Mesendoderm (in vitro differentiated cells): ENCODE measurements around the gene OR7C1.
A peak's percentile ranks its signal among the peaks of the same experiment; 100 is the strongest.
"Not testable (repeated sequence)": the region's sequence is repeated elsewhere in the genome, so short reads cannot be mapped to it uniquely, and the experiment has no call there.

Experiments
- DNase-seq: peaks from one replicate; pipeline ENCODE4 v3.0.0; 2013
- H2AK5ac ChIP-seq: 2 replicates; pipeline ENCODE4 v1.6.1; 2013; ENCODE audit warnings: low read length, inconsistent platforms
- H2BK120ac ChIP-seq: 2 replicates; pipeline ENCODE4 v1.6.1; 2013; ENCODE audit warnings: low read depth, mild to moderate bottlenecking, low read length, moderate library complexity, mixed read lengths
- H2BK15ac ChIP-seq: replicated peaks from 2 replicates; pipeline ENCODE4 v1.6.1; 2013; ENCODE audit warnings: low read depth, mild to moderate bottlenecking, moderate library complexity
- H2BK5ac ChIP-seq: 2 replicates; pipeline ENCODE4 v1.6.1; 2013; ENCODE audit warnings: low read length, inconsistent platforms
- H3K18ac ChIP-seq: 2 replicates; pipeline ENCODE4 v1.6.1; 2013; ENCODE audit warnings: mild to moderate bottlenecking, low read length, mixed read lengths
- H3K23ac ChIP-seq: one replicate; pipeline ENCODE4 v1.6.1; 2013; ENCODE audit warnings: low read length
- H3K27ac ChIP-seq: 2 replicates; pipeline ENCODE4 v1.5.1; 2013; ENCODE audit warnings: low read depth, mild to moderate bottlenecking, inconsistent platforms, low read length, moderate library complexity
- H3K27me3 ChIP-seq: 2 replicates; pipeline ENCODE4 v1.6.1; 2013; ENCODE audit warnings: low read length, control low read depth, mild to moderate bottlenecking, inconsistent platforms; ENCODE audit not compliant: insufficient read depth, poor library complexity
- H3K36me3 ChIP-seq: 2 replicates; pipeline ENCODE4 v1.6.1; 2013; ENCODE audit warnings: low read length, inconsistent platforms; ENCODE audit not compliant: control insufficient read depth, insufficient read depth
- H3K4ac ChIP-seq: one replicate; pipeline ENCODE4 v1.6.1; 2013; ENCODE audit warnings: low read depth, mild to moderate bottlenecking, low read length, moderate library complexity
- H3K4me1 ChIP-seq: 2 replicates; pipeline ENCODE4 v1.6.1; 2013; ENCODE audit warnings: low read depth, low read length, inconsistent platforms; ENCODE audit not compliant: control insufficient read depth
- H3K4me2 ChIP-seq: 2 replicates; pipeline ENCODE4 v1.6.1; 2013; ENCODE audit warnings: low read length
- H3K4me3 ChIP-seq: 2 replicates; pipeline ENCODE4 v1.5.1; 2013; ENCODE audit warnings: mild to moderate bottlenecking, low read length
- H3K56ac ChIP-seq: one replicate; pipeline ENCODE4 v1.6.1; 2013; ENCODE audit warnings: low read length
- H3K79me1 ChIP-seq: 2 replicates; pipeline ENCODE4 v1.6.1; 2013; ENCODE audit warnings: low read length, inconsistent platforms
- H3K79me2 ChIP-seq: 2 replicates; pipeline ENCODE4 v1.6.1; 2013; ENCODE audit warnings: mild to moderate bottlenecking, low read length; ENCODE audit not compliant: control insufficient read depth, insufficient read depth
- H3K9ac ChIP-seq: 2 replicates; pipeline ENCODE4 v1.6.1; 2013; ENCODE audit warnings: low read length, inconsistent platforms
- H4K5ac ChIP-seq: one replicate; pipeline ENCODE4 v1.6.1; 2013; ENCODE audit warnings: low read length
- H4K8ac ChIP-seq: one replicate; pipeline ENCODE4 v1.6.1; 2013; ENCODE audit warnings: low read depth, mild to moderate bottlenecking, control low read depth, low read length, moderate library complexity
- WGBS: extraction: QIAGEN DNeasy Blood & Tissue Kit; methylation state at CpG from one replicate; pipeline ENCODE4 v1.1.7; 2013; ENCODE audit warnings: low lambda C conversion rate, missing lambda C conversion rate; ENCODE audit not compliant: insufficient coverage; ENCODE audit errors: extremely low coverage; 5-methylcytosine and 5-hydroxymethylcytosine counted together

Gene OR7C1

DNA sequence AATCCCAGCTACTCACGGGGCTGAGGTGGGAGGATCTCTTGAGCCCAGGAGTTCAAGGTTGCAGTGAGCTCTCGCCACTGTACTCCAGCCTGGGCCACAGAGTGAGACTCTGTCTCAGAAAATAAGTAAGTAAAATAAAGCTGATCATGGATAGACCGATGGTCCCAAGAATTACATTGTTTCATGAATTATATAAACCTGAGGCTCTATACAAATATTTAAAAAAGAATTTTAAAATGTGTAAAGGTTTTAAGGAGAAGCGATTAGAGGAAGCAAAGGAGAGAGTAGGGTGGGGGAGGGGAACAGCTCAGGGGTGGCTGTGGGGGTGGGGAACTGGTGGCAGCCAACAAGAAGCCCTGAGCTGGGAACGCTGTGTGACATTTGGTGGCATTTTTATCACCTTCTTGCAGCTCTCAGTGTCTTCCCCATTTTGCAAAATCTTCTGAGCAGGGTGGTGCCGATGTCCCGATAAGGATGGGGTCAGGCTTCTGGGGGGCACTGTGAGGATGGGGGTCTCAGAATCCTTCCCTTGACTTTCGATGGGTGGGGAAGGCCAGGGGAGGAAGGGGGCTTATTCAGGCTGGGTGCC is 51.5 kb downstream of the OR7C1 start:
- not testable (repeated sequence) for H3K4me3 ChIP-seq, H3K4ac ChIP-seq, H3K4me1 ChIP-seq, H3K79me2 ChIP-seq, H3K4me2 ChIP-seq, H2BK5ac ChIP-seq, H2AK5ac ChIP-seq, H3K9ac ChIP-seq, H3K23ac ChIP-seq, H4K5ac ChIP-seq, H3K27ac ChIP-seq, H3K27me3 ChIP-seq, H3K36me3 ChIP-seq, H3K56ac ChIP-seq, H2BK15ac ChIP-seq, H4K8ac ChIP-seq, H2BK120ac ChIP-seq, H3K18ac ChIP-seq, H3K79me1 ChIP-seq
- DNase-seq, result peak; percentile 28
- 100% methylated on average over 1 of the region's 8 CpGs for WGBS

GRCh38 chr19:14782626-14783409 is 52.2 kb downstream of the OR7C1 start:
- WGBS, result no CpG with 5 or more reads among the region's 16 CpGs
- no peak for DNase-seq
- Histone ChIP-seq H3K27me3 (no peaks in the 10 kb centered on the region), H2BK15ac (no peak overlapping the region), H3K4me1 (no peaks in the 10 kb centered on the region), H3K36me3 (no peaks in the 10 kb centered on the region), H2BK5ac (no peak overlapping the region), H3K56ac (no peak overlapping the region), H4K5ac (no peak overlapping the region), H3K4ac (no peak overlapping the region), H3K79me1 (no peaks in the 10 kb centered on the region), H3K27ac (no peak overlapping the region), H3K4me3 (no peak overlapping the region), H4K8ac (no peak overlapping the region), H3K18ac (no peak overlapping the region), H2BK120ac (no peak overlapping the region), H3K79me2 (no peaks in the 10 kb centered on the region), H2AK5ac (no peak overlapping the region), H3K23ac (no peak overlapping the region), H3K4me2 (no peak overlapping the region), H3K9ac (no peak overlapping the region)

- not testable (repeated sequence) for H3K4me3 ChIP-seq, H3K79me2 ChIP-seq, H3K18ac ChIP-seq, H4K8ac ChIP-seq, H3K27ac ChIP-seq, H4K5ac ChIP-seq, H3K4me1 ChIP-seq, H2AK5ac ChIP-seq, H3K56ac ChIP-seq, H2BK5ac ChIP-seq, H3K27me3 ChIP-seq, H3K36me3 ChIP-seq, H2BK15ac ChIP-seq, DNase-seq, H2BK120ac ChIP-seq, H3K79me1 ChIP-seq, H3K23ac ChIP-seq, H3K4ac ChIP-seq, H3K4me2 ChIP-seq, H3K9ac ChIP-seq
- no CpG with 5 or more reads among the region's 17 CpGs for WGBS
These were observed 53.1 kb downstream of the OR7C1 start for GRCh38 chr19:14781713-14782536.

DNA sequence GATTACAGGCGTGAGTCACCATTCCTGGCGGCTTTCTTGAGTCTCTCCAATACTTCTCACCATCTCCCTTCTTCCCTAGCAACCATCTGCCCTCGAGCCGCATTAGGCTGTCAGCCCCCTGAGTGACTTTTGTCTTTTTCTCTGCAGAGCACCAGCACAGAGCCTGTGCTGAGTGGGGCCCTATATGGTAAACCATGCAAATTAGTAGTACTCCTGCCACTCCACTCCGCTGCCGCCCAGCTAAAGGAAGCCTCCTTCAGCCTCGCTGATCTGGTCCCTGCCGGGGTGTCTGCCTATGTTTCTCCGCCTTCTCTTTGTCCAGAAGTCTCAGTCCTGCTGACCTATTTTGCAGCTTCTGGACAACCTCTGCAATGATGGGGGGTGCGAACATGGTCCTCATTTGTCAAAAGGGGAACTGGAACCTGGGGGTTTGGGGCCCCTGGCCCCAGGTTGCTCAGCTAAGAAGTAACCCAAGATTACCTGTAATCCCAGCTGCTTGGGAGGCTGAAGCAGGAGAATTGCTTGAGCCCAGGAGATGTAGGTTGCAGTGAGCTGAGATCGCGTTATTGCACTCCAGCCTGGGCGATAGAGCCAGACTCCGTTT is 54.3 kb downstream of the OR7C1 start:
- not testable (repeated sequence) for H3K4me2 ChIP-seq, DNase-seq, H3K27ac ChIP-seq, H3K79me2 ChIP-seq, H2AK5ac ChIP-seq, H3K36me3 ChIP-seq, H3K4me3 ChIP-seq, H2BK120ac ChIP-seq, H3K79me1 ChIP-seq, H3K23ac ChIP-seq, H4K5ac ChIP-seq, H3K4me1 ChIP-seq, H3K9ac ChIP-seq, H3K56ac ChIP-seq, H3K18ac ChIP-seq, H2BK15ac ChIP-seq, H2BK5ac ChIP-seq, H3K27me3 ChIP-seq, H4K8ac ChIP-seq, H3K4ac ChIP-seq
- no CpG with 5 or more reads among the region's 14 CpGs for WGBS

- no peak overlapping the region for H4K5ac ChIP-seq
- H3K23ac ChIP-seq, result no peak overlapping the region
- no peak overlapping the region for H2BK5ac ChIP-seq
- no peaks in the 10 kb centered on the region for H3K36me3 ChIP-seq
- H3K4me2 ChIP-seq, result no peak overlapping the region
- H2BK120ac ChIP-seq, result no peak overlapping the region
- no peak overlapping the region for H3K56ac ChIP-seq
- no peaks in the 10 kb centered on the region for H3K4me1 ChIP-seq
- no peaks in the 10 kb centered on the region for H3K79me1 ChIP-seq
- H3K18ac ChIP-seq, result no peak overlapping the region
- H3K27ac ChIP-seq, result no peak overlapping the region
- H4K8ac ChIP-seq, result no peak overlapping the region
- DNase-seq, result no peak
- H3K79me2 ChIP-seq, result no peaks in the 10 kb centered on the region
- H3K4ac ChIP-seq, result no peak overlapping the region
- H2AK5ac ChIP-seq, result no peak overlapping the region
- no CpG with 5 or more reads among the region's 5 CpGs for WGBS
- H2BK15ac ChIP-seq, result no peak overlapping the region
- no peaks in the 10 kb centered on the region for H3K27me3 ChIP-seq
- no peak overlapping the region for H3K4me3 ChIP-seq
- no peak overlapping the region for H3K9ac ChIP-seq
These were observed 55.8 kb downstream of the OR7C1 start for GRCh38 chr19:14779151-14779550.
